Activated effector memory CD4-positive, alpha-beta T cell treated with Interleukin-2 at 50 U/mL for 16 hours (primary cell): ENCODE data around the gene ACACB.

Source experiments
- DNase-seq: peaks from one replicate; pipeline ENCODE4 v3.0.0-alpha.2; 2020

ACACB gene

DNA sequence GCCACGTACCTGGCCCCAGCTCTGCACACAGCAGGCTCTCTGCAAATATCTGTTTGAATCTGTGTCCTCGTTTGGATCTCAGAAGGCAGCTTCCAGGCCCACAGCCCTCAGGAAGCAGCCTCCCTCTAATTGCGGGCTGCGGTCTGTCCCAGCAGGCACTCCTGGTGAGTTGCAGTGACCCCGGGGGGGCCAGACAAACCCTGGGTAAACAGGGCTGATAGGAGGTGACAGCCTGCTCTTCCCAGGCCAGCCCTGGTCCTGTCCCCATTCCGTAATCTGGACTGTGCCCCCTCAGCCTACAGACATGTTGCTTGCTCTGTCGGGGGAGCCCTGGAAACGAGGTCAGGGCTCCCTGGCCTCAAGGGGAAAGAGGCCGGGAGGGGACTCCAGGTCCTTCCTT lies 190.7 kb downstream of the ACACB start:
- DNase-seq = no peak

DNA sequence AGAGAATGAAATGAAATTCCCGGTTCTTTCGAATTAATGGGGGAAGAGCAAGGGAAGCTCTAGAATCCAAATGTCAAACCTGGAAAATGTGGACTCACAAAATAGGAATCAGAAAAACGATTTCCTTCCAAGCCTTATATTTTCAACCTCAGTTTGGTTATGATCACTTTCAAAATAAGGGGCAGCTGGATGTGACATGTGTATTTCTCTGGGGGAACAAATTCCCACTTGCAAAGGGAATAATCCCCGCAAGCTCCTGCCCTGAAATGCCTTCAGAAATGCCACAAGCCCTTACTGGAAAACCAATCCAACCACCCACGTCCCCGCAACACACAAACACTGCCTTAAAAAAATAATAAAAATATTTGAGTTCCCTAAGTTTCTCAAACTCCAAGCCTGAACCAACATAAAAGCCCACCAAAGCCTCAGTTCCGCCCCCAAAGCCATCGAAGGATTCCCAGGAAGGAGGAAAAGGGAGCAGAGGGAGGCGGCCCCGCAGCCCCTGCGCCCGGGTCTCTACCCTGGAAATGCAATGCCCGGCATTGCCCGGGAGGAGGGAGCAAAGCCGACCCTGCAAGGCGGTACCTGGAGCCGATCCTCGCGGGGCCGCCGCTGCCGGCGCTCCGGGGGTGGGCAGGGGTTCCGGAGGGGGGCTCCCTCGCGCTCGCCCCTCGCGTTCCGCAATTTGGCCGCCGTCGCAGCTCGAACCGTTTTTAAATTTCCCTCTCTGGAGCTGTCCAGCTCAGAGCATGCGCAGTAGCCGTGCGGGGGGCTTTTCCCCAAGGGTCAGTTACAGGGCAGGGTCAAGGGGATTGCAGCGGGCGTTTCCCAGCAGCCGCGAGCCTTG lies 192.4 kb downstream of the ACACB start, which contains the start of gene FOXN4:
FOXN4 (minus strand) TSS at position 751 of the 847 bp plus-strand sequence. CDS start 963 bp downstream, outside the sequence.
- DNase-seq = no peak

DNA sequence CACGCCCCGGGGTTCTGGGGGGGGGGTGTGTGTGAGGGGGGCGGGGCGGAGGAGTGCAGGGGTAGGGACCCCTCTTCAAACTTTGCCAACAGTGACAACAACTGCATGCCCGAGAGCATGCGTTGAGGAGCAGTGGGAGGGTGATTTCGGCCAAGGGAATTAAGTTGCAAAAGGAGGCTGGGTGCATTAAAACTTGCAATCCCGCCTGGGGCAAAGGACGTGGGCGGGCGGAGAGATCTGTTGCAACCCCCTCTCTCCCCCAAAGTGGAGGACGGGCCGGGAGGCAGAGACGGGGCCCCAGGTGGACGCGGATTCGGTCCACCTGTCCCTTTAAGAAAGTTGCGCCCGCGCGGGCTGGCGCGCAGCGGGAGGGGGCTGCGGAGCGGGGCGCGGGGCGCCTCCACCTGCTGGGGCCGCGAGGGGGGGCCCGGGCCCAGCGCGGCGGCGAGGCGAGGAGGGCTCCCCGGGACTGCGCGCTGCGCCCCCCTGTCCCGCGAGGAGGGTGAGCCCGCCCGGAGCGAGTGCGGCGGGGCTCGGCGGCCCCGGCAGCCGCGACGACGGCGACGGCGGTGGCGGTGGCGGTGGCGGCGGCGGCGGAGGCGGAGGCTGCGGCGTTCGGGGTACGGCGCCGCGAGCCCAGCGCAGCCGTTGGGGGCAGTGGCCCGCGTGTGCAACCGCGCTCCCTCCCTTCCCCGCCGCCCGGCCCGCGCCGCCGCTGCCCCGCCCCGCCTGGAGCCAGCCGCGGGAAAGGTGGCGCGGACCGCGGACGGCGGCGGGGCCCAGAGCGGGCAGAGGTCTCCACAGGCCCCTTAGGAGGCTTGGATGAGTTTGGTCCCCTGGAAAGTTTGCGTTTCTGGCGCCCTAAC lies 193.2 kb downstream of the ACACB start:
- no peak for DNase-seq

DNA sequence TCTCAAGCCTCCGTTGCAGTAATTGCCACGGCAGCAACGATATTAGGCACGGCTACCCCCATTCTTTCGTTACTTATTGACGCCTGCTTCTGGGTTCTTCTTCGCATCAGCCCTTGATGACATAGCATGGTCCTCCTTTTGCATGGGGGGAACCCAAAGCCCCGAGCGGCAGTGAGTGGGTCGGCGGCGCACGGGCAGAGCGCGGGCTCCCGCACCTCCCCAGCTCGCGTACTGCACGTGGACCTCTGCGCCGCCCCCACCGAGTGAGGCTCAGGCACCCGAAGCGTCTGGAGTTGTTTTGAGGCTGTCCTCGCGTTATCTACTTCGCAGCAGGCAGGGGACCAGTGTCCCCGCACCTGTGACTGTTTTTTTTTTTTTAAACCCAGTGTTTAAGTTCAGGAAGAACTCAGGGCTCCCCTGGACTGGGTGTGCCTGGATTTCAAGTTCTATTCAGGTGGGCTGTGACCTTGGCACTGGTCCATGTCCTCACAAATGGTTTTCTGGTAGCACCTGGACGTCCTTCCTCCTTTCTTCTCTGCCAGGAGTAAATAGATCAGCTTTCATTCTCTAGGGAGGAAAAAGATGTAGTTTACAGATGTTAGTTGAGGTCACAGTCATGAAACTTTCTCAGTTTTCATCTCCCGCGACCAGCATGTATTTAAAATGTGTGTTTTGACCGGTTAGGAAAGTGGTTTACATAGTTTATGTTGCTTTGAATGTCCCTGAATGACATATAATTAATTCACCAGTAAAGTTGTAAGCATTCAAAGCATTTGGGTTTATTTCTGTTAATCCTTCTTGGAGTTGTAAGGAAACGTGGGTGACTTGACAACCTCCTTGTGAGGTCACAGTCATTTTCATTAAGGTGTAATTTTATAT lies 194.1 kb downstream of the ACACB start:
- DNase-seq = no peak
